IPS-18a (cell line): ENCODE results near the gene RTL1.

Experiments used
- H3K27ac ChIP-seq: one replicate; pipeline ENCODE4 v1.5.1; 2013; ENCODE audit warnings: low read length
- H3K27me3 ChIP-seq: one replicate; pipeline ENCODE4 v1.6.1; 2013; ENCODE audit warnings: mild to moderate bottlenecking, low read length; ENCODE audit not compliant: control insufficient read depth, insufficient read depth
- H3K36me3 ChIP-seq: one replicate; pipeline ENCODE4 v1.6.1; 2013; ENCODE audit warnings: low read depth, low read length; ENCODE audit not compliant: control insufficient read depth
- H3K4me1 ChIP-seq: one replicate; pipeline ENCODE4 v1.6.1; 2013; ENCODE audit warnings: low read depth, low read length; ENCODE audit not compliant: control insufficient read depth
- H3K4me3 ChIP-seq: one replicate; pipeline ENCODE4 v1.5.1; 2013; ENCODE audit warnings: low read length
- H3K9ac ChIP-seq: one replicate; pipeline ENCODE4 v1.6.1; 2013; ENCODE audit warnings: mild to moderate bottlenecking, low read length, moderate library complexity
- H3K9me3 ChIP-seq: one replicate; pipeline ENCODE4 v1.6.1; 2013; ENCODE audit warnings: low read depth, low read length; ENCODE audit not compliant: control insufficient read depth

Gene RTL1

GRCh38 chr14:100879194-100879593 is 24.3 kb downstream of the RTL1 start:
- Histone ChIP-seq H3K27me3 (no peaks in the 10 kb centered on the region), H3K27ac (no peak overlapping the region), H3K4me1 (no peaks in the 10 kb centered on the region), H3K9ac (no peak overlapping the region), H3K4me3 (no peak overlapping the region), H3K9me3 (no peaks in the 10 kb centered on the region), H3K36me3 (no peaks in the 10 kb centered on the region)

- Histone ChIP-seq H3K9me3 (no peaks in the 10 kb centered on the region), H3K36me3 (no peaks in the 10 kb centered on the region), H3K4me3 (no peak overlapping the region), H3K4me1 (no peaks in the 10 kb centered on the region), H3K9ac (no peak overlapping the region), H3K27ac (no peak overlapping the region), H3K27me3 (no peaks in the 10 kb centered on the region)
These were observed 25.0 kb downstream of the RTL1 start for GRCh38 chr14:100878271-100879146.

- Histone ChIP-seq H3K4me1 (no peaks in the 10 kb centered on the region), H3K4me3 (no peak overlapping the region), H3K36me3 (no peaks in the 10 kb centered on the region), H3K27me3 (no peaks in the 10 kb centered on the region), H3K9ac (no peak overlapping the region), H3K27ac (no peak overlapping the region), H3K9me3 (no peaks in the 10 kb centered on the region)
These were observed 27.5 kb downstream of the RTL1 start for GRCh38 chr14:100875861-100876590.

GRCh38 chr14:100875126-100875525 is 28.4 kb downstream of the RTL1 start:
- no peak overlapping the region for H3K9ac ChIP-seq
- no peak overlapping the region for H3K27ac ChIP-seq
- no peaks in the 10 kb centered on the region for H3K9me3 ChIP-seq
- no peaks in the 10 kb centered on the region for H3K4me1 ChIP-seq
- no peaks in the 10 kb centered on the region for H3K36me3 ChIP-seq
- no peak overlapping the region for H3K4me3 ChIP-seq
- no peaks in the 10 kb centered on the region for H3K27me3 ChIP-seq

- Histone ChIP-seq H3K27ac (no peak overlapping the region), H3K36me3 (no peaks in the 10 kb centered on the region), H3K27me3 (no peaks in the 10 kb centered on the region), H3K9ac (no peak overlapping the region), H3K4me3 (no peak overlapping the region), H3K9me3 (no peaks in the 10 kb centered on the region), H3K4me1 (no peaks in the 10 kb centered on the region)
These were observed 29.0 kb downstream of the RTL1 start for GRCh38 chr14:100874411-100875091.

- Histone ChIP-seq H3K4me3 (no peak overlapping the region), H3K9me3 (no peaks in the 10 kb centered on the region), H3K9ac (no peak overlapping the region), H3K27ac (no peak overlapping the region), H3K4me1 (no peaks in the 10 kb centered on the region), H3K36me3 (no peaks in the 10 kb centered on the region), H3K27me3 (no peaks in the 10 kb centered on the region)
These were observed 29.5 kb downstream of the RTL1 start for GRCh38 chr14:100874051-100874410.

GRCh38 chr14:100873096-100873482 is 30.4 kb downstream of the RTL1 start:
- Histone ChIP-seq H3K4me1 (no peaks in the 10 kb centered on the region), H3K36me3 (no peaks in the 10 kb centered on the region), H3K9ac (no peak overlapping the region), H3K9me3 (no peaks in the 10 kb centered on the region), H3K4me3 (no peak overlapping the region), H3K27me3 (no peaks in the 10 kb centered on the region), H3K27ac (no peak overlapping the region)

- no peak overlapping the region for H3K9ac ChIP-seq
- H3K4me1 ChIP-seq: no peaks in the 10 kb centered on the region
- H3K9me3 ChIP-seq: no peaks in the 10 kb centered on the region
- H3K27me3 ChIP-seq: no peaks in the 10 kb centered on the region
- no peaks in the 10 kb centered on the region for H3K36me3 ChIP-seq
- no peak overlapping the region for H3K27ac ChIP-seq
- H3K4me3 ChIP-seq: no peak overlapping the region
These were observed 31.0 kb downstream of the RTL1 start for GRCh38 chr14:100872259-100873095.

- Histone ChIP-seq H3K4me3 (no peak overlapping the region), H3K9ac (no peak overlapping the region), H3K27ac (no peak overlapping the region), H3K36me3 (no peaks in the 10 kb centered on the region), H3K4me1 (no peaks in the 10 kb centered on the region), H3K9me3 (no peaks in the 10 kb centered on the region), H3K27me3 (no peaks in the 10 kb centered on the region)
These were observed 32.0 kb downstream of the RTL1 start for GRCh38 chr14:100871234-100872186.

GRCh38 chr14:100868621-100869370 is 34.7 kb downstream of the RTL1 start:
- no peak overlapping the region for H3K4me3 ChIP-seq
- no peaks in the 10 kb centered on the region for H3K9me3 ChIP-seq
- H3K9ac ChIP-seq: no peak overlapping the region
- H3K36me3 ChIP-seq: no peaks in the 10 kb centered on the region
- no peaks in the 10 kb centered on the region for H3K27me3 ChIP-seq
- H3K27ac ChIP-seq: no peak overlapping the region
- no peaks in the 10 kb centered on the region for H3K4me1 ChIP-seq
